ENCODE data around the gene FARSA.
"Not testable (repeated sequence)": the region's sequence is repeated elsewhere in the genome, so short reads cannot be mapped to it uniquely, and the experiment has no call there.

FARSA gene

DNA sequence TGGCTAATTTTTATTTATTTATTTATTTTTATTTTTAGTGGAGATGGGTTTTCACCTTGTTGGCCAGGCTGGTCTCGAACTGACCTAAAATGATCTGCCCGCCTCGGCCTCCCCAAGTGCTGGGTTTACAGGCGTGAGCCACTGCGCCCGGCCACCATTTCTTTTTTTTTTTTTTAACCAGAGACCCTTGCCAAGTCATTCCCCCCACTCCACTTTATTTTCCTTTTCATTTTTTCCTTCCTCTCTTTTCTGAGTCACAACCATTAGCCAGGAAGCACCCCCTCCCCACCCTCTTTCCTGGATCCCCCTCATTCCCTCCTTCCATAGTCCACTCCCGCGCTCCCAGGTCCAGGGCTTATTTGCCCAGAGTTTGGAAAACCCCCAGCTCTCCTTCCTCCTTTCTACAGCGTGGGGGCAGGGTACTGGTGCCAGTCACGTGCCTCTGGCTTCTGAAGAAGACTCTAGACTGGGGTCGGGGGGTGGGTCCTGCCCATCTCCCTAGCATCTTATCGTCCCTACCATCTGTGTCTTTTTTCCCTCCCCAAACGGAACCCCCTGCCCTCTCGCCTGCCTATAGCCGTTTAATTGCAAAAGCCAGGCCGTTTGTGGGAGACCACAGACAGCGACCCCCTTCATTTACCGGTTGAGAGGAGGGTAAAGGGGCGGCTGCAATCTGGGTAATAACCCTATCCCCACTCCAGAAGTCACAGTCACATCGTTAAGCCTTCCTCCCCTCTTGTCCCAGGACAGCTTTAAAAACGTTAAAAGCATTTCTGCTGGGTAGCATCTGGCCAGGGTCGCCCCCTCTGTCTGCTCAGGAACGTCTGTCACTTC, 3.8 kb upstream of the FARSA start:
- no peak for DNase-seq

DNA sequence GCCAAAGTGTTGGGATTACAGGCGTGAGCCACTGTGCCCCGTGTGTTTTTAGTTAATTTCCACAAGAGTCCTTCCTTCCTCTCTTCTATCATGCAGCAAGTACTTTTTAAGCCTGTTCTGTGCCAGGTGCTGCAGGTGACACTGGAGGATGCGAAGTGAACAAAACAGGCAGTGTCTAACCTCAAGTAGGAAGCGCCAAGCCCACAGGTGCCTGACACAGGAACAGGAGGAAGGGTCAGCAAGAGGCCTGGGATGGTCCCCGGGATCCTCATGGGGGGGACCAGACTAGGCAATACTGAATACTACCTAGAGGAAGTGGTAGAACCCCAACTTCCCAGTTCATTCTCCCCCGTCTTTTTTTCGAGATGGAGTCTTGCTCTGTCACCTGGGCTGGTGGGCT, 3.1 kb upstream of the FARSA start:
- no peak for DNase-seq

DNA sequence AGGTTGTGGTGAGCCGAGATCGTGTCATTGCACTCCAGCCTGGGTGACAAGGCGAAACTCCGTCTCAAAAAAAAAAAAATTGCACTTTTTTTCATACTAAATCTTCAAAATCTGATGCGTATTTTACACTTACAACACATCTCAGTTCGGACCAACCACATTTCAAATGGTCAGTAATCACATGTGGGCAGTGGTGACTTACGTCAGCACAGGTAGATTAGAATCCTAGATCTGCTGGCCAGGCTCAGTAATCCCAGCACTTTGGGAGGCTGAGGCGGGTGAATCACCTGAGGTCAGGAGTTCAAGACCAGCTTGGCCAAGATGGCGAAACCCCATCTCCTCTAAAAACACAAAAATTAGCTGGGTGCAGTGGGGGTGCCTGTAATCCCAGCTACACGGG, 1.6 kb upstream of the FARSA start:
- DNase-seq = no peak

DNA sequence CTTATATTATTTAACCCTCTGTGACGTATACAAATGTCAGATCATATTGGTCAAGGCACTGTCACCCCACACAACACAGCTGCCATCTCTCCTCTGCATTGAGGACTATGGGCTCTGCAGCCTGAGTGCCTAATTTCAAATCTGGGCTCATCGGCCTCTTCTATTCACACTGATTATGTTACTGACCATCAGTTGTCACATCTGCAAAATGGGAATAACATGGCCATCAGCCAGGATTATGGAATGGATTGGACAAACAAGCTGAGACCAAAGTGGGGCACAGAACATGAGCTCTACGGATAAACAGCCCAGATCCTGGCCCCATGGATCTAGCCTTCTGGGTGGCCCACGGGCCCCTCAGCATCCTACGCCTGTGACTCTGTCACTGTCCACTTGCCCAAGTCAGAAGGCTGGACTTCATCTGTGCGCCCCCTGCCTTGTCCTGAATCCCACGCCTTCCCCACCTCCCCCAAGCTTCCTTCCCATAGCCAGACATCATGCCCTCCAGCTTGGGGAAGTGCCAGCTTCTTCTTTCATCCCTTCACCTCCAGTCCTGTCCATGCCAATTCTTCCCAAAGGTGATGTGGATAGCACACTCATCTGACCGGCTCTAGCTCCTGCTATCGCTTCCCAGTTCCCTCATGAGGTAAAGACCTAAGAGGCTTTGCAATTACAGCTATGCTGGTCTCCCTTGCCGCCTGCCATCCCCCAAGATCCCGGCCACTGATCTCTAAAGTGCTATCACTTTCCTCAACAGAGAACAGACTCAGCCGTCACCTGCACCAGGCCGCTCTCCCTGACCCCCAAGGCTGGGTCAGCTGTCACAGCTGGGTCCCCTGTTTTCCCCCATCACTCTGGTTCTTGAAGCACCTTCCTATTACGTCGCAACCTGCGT, 872 bp downstream of the FARSA start:
- DNase-seq = no peak

DNA sequence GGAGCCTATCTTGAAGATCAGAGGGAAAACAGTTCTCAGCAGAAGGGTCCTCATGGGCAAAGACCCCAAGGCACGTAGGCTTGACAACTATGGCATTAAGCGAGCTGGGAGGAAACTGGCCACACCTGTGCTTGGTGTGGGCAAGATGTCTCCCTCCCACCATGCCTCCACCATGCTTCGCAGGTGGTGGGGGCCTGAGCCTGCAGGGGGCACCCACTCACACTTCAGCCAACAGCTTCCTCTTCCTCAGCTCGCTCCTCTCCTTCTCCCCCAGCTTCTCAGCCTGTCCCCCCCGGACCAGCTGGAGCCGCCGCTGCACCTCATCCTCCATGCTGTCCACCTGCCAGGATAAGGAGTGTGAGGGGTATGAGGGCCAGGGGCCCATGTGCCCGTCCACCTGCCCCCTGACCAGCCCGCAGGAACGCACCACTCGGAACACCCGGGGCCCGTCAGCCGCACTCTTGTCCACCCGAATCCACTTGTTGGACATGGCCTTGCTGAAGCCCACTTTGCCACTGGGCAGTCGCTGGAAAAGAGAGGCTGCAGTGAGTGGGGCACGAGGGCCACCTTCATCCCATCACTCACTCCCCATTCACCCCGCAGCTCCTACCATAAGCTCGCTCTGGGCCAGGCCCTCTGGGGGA, 3.4 kb downstream of the FARSA start:
- no peak for DNase-seq

DNA sequence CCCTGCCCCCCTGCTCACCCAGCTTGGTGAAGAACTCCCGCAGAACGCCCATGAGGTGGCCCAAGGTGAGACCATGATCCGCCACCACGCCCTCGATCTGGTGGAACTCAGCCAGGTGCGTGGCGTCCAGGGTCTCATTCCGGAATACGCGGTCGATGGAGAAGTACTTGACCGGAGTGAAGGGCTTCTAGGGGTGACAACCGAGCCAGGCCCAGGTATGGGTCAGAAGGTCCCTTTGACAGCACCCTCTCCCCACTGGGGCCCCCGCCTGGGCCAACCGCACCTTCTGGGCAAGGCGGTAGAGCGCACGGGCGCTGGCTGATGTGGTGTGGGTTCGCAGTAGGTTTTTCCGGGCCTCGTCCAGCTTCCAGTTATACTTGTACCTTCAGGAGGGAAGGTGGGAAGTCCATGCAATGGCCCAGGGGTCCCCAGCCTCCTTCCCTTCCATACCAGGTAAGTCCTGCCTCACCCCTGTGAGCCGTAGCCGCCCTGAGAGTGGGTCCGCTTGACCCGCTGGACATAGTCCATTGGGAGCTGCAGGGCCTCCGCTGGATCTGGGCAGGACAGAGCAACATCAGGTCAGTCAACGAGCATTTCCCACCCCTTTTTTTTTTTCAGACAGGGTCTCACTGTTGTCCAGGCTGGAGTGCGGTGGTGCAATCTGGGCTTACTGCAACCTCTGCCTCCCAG, 8.7 kb downstream of the FARSA start:
- DNase-seq = no peak

DNA sequence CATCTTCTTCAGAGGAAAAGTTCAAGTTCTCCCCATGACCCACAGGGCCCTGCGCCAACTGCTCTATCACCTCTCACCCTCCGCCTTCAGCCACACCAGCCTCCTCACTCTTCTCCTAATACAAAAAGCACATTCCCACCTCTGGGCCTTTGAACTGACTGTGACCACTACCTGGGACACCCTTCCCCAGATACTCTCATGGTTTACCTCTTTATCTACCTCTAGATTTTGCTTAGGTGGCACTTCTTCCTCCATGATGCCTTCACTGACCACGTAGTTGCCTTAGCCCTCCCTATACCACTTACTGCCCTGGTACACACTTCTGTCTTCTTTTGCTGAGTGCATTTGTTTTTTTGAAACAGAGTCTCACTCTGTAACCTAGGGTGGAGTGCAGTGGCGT, 10.6 kb downstream of the FARSA start:
- no peak for DNase-seq

DNA sequence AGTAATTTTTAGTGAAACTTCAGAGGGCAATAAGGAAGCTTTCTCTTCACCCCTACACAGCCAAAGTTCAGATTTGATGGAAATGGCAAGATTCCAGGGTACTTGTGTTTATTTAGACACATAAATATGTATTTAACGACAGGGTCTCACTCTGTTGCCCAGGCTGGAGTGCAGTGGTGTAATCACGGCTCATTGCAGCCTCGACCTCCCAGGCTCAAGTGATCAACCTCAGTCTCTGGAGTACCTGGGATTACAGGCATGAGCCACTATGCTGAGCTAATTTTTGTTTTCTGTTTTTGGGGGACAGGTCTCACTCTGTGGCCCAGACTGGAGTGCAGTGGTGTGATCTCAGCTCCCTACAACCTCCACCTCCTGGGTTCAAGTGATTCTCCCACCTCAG, 12.5 kb downstream of the FARSA start:
- no peak for DNase-seq

DNA sequence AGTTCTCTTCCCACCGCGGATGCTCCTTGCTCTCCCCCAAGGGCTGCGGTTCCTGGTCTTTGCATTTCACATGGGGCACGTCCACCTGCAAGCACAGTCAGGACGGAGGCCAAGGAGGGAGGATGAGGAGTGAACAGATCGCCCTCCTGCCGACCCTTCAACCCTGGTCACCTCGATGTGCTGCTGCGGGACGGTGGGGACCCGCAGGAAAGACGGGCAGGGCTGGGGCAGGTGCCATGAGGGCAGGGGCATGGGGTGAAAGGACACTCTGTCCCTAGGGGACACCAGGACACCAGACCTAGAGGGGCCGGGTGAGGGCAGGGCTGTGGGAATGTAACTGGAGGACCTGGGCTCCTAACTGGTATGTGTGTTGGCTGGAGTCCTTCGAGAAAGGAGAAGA, 15.3 kb downstream of the FARSA start:
- DNase-seq = no peak

DNA sequence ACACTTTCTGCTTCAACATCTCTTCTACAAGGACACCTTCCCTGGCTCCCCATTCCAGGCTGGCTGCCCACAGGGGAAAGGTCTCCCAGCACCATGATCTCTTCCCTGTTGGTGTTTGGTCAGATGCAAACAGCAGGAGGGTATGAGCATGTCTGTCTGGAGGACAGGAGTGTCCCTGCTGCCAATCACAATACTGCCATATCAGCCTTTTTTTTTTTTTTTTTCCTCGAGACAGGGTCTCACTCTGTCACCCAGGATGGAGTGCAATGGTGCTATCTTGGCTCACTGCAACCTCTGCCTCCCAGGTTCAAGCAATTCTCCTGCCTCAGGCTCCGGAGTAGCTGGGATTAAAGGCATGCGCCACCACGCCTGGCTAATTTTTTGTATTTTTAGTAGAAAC, 17.7 kb downstream of the FARSA start:
- DNase-seq = not testable (repeated sequence)

DNA sequence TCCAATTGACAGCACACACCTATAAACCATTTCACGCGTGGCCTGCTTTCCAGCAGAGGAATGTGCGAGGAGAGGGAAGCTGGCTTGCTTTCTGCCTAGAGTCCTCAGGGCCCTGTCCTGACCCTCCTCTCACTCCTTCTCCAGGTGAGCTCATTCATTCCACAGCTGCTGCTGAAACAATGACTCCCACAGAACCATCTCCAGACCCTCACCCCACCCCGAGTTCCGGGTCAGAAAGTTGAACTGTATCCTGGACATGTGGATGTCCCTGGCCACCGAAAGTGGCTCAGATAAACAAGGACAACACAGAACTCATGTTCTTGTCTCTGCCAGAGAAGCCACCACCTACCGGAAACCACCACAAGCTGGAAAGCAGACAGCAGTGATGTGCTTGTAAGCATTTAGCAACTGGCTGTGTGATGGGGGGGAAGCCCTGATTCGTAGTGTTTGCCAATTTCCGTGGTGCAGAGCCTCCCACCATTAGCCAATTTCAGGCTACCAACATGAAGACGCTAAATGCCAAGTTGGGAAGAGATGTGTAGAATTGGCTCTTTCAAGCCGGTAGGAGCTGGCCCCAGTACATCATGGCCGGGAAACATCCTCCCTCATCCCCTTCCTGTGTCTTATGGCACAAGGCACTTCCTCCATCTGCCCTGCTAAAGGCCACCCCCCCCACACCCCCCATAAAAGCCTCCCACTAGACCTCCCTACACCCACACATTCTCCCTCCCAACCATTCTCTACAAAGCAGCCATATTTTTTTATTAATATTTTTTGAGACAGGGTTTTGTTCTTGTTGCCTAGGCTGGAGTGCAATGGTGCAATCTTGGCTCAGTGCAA, 19.4 kb downstream of the FARSA start:
- peak; percentile 64 for DNase-seq

DNA sequence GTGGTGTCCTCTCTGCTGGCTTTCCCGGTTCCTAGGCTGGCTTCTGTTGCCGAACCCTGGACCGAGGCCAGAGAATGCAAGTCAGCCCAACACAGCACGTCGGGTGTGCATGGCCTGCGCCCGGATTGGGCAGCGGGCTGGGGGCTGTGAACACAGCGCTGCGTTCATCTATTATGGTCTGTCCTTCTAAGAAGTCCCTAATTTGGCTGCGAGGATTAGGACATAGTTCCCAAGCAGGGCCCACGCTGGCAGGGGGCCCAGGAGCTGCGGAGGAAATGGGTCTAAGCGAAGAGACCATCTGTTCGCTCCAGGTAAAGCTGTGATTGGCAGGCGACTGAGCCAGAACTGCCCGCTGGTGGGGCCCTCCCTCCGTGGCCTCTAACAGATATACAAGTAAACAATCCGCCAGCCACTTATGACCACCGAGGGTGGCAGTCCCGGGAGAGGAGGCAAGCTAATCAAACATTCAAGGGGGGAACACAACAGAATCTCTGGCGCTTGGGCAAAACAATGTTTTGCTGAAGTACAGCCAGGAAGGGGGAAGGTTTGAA, 20.4 kb downstream of the FARSA start:
- DNase-seq = no peak

DNA sequence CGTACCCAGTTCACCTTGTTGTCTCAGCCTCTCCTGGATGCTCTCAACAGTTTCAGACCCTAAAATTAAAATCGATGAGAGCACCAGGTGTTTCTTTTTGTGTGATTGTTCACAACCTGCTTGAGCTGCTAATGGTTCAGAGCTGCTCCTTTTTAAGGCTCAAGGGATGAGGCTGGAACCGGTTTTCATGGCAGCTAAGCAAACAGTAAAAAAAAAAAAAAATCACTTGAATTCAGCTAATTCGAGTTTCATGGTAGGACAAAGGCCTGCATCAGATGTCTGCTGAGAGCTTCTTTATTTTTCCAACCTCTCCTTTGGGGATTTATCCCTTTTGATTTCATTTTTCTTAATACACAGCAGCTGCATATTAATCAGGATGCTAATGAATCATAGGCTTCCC, 20.9 kb downstream of the FARSA start:
- no peak for DNase-seq

DNA sequence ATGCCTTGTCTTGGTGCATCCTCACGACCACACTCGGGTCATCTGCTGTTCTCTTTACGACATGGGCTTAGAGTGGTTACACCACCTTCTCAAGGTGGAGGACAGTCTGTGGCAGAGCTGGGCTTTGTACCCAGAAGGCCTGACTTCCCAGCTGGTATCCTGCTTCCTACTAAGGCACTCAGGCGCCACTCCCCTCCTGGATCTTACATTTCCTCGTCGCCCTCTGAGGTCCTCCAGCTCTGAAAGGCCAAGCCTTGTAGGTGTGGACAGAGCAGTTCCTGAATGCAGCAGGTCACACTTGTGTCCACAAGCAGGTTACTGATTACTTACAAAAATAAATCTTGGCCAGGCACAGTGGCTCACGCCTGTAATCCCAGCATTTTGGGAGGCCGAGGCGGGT, 26.3 kb downstream of the FARSA start:
- no peak for DNase-seq

DNA sequence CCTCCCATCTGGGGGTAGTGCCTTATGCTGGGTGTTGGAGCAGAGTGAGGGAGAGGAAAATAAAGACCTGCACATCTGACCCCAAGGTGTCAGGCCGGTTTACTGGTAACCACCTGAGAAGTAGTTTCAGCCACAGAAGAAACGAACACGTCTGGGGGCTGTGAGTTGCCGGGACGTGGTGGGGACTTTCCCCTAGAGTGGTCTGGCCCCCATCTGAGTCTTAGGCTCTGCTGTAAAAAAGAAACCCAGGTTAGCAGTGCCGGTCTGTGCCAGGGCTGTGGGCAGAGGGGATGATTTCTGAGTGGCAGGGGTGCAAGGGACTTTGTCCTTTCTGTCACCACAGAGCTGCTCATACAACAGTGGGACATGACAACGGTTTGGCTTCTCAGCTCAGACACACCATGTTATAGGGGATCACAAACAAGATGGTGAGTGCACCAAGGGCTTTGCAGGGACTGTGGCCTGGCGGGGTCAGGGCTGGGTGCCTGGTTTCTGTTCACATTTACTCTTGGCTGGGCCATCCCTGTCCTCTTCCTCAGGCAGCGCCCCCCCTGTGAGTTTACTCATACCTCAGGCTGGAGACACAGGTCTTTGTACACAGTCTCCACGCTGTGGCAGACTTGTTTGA, 33.5 kb downstream of the FARSA start:
- DNase-seq = no peak

DNA sequence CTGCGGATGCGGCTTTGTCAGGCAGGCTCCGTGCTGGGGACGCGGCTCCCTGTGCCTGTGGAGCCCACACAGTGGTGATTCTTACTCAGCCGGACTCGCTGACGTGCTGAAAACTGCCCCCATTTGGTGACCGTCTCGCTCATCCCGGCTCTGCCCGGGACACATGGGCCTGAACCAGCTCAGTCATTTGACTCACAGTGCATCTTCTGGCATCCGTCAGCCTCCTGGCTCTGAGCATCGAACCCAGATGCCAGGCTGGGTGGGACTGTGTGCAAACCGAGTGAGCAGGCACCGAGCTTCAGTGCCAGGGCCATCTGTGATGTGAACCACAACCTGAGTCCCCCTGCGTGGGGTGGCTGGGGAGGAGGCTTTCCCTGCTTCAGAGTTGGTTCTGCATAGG, 37.1 kb downstream of the FARSA start:
- no peak for DNase-seq

DNA sequence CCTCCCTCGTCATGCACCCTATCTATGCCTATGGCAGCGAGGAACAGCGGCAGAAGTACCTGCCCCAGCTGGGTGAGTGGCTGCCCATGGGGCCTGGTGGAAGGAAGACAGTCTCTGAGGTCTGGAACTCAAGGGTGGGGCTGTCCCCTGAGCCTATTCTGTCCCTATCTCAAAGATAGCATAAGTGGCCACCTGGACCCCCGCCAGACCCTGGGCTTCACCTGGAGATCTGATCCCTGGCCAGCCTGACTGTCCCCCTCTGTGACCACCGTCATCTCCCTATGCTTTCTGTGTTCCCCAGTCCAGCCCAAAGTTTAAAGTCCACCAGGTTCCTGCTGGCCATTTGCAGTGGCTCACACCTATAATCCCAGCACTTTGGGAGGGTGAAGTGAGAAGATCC, 39.9 kb downstream of the FARSA start:
- no peak for DNase-seq

DNA sequence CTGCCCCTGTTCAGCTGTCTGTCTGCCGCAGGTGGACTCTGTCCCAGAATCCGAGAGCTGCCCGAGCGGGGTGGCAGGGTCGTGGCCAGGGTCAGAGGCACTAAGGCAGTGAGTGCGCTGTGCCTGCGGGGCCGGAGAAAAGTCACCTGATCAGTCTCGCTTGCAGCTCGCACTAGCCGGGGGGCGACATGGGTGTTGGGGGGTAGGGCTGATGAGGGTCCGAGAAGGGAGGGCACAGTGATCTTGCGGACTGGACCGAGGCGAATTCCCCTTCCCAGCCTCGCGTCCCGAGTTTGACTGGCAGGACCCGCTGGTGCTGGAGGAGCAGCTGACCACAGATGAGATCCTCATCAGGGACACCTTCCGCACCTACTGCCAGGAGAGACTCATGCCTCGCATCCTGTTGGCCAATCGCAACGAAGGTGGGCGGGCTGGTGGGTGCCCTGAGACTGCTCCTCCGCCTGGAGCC, 41.9 kb downstream of the FARSA start:
- DNase-seq = no peak

DNA sequence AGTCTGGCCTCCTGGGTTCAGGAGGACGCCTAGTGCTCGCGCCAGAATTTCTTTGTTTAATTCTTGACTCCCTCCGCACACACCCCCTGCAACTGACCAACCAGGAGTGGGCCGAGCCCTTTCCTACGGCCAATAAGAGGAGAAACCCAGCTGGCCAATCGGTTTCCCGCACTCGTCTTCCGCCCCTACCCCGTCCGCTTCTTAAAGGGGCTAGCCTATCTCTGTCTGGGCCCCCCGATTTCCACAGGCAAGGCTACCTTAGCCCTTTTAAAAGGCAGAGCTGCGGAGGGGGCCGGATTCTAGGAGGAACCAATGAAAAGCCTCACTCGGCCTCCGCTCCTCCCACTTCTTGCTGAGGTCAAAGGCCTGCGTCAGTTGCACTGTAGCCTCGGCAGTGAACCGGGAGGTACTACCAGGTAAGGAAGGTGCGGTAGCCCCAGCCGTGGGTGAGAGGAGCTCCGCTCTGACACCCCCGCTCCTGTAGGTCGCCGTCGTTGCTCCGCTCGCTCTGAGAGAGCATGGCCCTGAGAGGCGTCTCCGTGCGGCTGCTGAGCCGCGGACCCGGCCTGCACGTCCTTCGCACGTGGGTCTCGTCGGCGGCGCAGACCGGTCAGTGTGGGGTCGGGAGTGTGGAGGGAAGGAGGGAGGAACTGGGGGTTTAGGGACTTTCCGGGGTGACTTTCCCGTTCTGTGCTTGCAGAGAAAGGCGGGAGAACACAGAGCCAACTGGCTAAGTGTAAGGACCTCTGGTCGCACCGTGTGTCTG, 42.5 kb downstream of the FARSA start, which contains the start of gene GCDH:
GCDH (plus strand) TSS at position 374 of the 766 bp plus-strand sequence; CDS start at position 519, 145 bp downstream.
- DNase-seq = peak; percentile 96

DNA sequence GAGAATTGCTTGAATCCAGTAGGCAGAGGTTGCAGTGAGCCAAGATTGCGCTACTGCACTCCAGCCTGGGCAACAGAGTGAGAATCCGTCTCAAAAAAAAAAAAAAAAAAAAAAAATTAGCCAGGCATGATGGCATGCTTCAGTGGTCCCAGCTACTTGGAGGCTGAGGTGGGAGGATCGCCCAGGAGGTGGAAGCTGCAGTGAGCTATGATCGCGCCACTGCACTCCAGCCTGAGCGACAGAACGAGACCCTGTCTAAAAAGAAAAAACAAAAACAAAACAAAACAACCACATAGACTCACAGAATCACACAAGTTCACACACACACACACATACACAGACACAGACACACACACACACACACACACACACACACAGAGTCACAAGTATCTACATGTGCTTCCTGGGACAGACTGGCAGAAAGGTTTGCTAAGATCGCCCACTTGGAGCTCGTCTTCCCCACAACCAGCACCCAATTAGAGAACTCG, 43.2 kb downstream of the FARSA start:
- DNase-seq = not testable (repeated sequence)
